Panc1 (cell line): ENCODE data around the gene HOXA11. TPM values are rescaled to one million over a fixed set of nuclear protein-coding genes. Genes with fewer than 3 reads are reported as not detected.

Experiments used
- ATAC-seq: fragments of 200-7000 bp; cut with Tn5 transposase; 2 replicates; pipeline ENCODE4 v1.9.1; 2020; ENCODE audit warnings: mild to moderate bottlenecking, moderate library complexity
- BruUV-seq: library from RNA; stranded (reverse); fragments of 400-500 nt; replicated peaks from 2 replicates; lab custom pipeline; 2021; lab: Mats Ljungman, UMichigan
- CTCF ChIA-PET: fragments of 300-600 bp; sonication (Branson Sonifier 250); formaldehyde crosslinking; loops from one replicate; lab custom pipeline; 2022; ENCODE audit warnings: antibody characterized with exemption; lab: Charles Lee
- POLR2A ChIA-PET: fragments of 300-600 bp; sonication (Branson Sonifier 250); formaldehyde crosslinking; loops from one replicate; lab custom pipeline; 2022; ENCODE audit warnings: antibody characterized with exemption; lab: Charles Lee
- DNase-seq: peaks from one replicate; pipeline ENCODE4 v3.0.0-alpha.2; 2010; ENCODE audit warnings: low read depth, low spot score
- H3K27ac ChIP-seq: 2 replicates; pipeline ENCODE4 v1.5.1; 2011; ENCODE audit warnings: mild to moderate bottlenecking, low read length, inconsistent platforms
- H3K27me3 ChIP-seq: fragments of 200-500 bp; sonication (Bioruptor generic); 2 replicates; pipeline ENCODE4 v1.6.0; 2014; ENCODE audit warnings: low read length, inconsistent platforms; ENCODE audit not compliant: control insufficient read depth, insufficient read depth
- H3K36me3 ChIP-seq: fragments of 200-500 bp; sonication (Bioruptor generic); 2 replicates; pipeline ENCODE4 v1.5.1; 2014; ENCODE audit warnings: inconsistent platforms, mild to moderate bottlenecking, low read length, moderate library complexity; ENCODE audit not compliant: control insufficient read depth, insufficient read depth
- H3K4me1 ChIP-seq: 2 replicates; pipeline ENCODE4 v1.5.1; 2011; ENCODE audit warnings: inconsistent platforms, mild to moderate bottlenecking, low read length, moderate library complexity; ENCODE audit not compliant: control insufficient read depth, insufficient read depth
- H3K4me3 ChIP-seq, 2 experiments: 2 replicates each; pipeline ENCODE4 v1.5.1; 2011 to 2012; ENCODE audit warnings: low read depth in 2 of 2, low read length in 2 of 2, mild to moderate bottlenecking in 2 of 2, inconsistent platforms in 1 of 2, moderate library complexity in 1 of 2
- H3K9me3 ChIP-seq: fragments of 200-500 bp; sonication (Bioruptor generic); 2 replicates; pipeline ENCODE4 v1.5.1; 2014; ENCODE audit warnings: low read depth, mild to moderate bottlenecking, inconsistent platforms, low read length, moderate library complexity; ENCODE audit not compliant: control insufficient read depth, insufficient read depth
- CTCF ChIP-seq: fragments of 450-650 bp; IDR thresholded peaks from 2 replicates; pipeline ENCODE4 v1.5.1; 2017; ENCODE audit warnings: mild to moderate bottlenecking
- POLR2AphosphoS5 ChIP-seq: IDR thresholded peaks from 2 replicates; pipeline ENCODE4 v1.6.1; 2012; ENCODE audit warnings: mild to moderate bottlenecking, low read depth, low read length, moderate library complexity
- REST ChIP-seq, 2 experiments: IDR thresholded peaks; 2 replicates each; pipeline ENCODE4 v1.6.1; 2011 to 2012; ENCODE audit warnings: low read depth in 2 of 2, control low read depth in 1 of 2, low read length in 1 of 2, mild to moderate bottlenecking in 1 of 2, moderate library complexity in 1 of 2; ENCODE audit not compliant: insufficient read depth in 1 of 2
- SIN3A ChIP-seq: IDR thresholded peaks from 2 replicates; pipeline ENCODE4 v1.6.1; 2012; ENCODE audit warnings: low read depth, mild to moderate bottlenecking, low read length, moderate library complexity, borderline replicate concordance; ENCODE audit not compliant: insufficient read depth
- TCF7L2 ChIP-seq: IDR thresholded peaks from 2 replicates; pipeline ENCODE4 v1.6.1; 2011; ENCODE audit warnings: mild to moderate bottlenecking, low read depth, low read length, inconsistent platforms
- in situ Hi-C: cut with HindIII; loops from 2 replicates; pipeline ENCODE4 v1.10.0; 2016; ENCODE audit warnings: low sequenced_read_pairs, low pct_unique_long_range_greater_than_20kb
- intact Hi-C: fragments of 100-400 bp; cut with micrococcal nuclease; formaldehyde crosslinking; loops from one replicate; pipeline ENCODE4 v1.10.0; 2022; ENCODE audit not compliant: unreplicated experiment
- total RNA-seq: library from RNA; stranded (reverse); gene quantifications from one replicate; pipeline ENCODE4 v1.2.1, GENCODE V29; 2021; ENCODE audit not compliant: unreplicated experiment

HOXA11 gene
- total RNA-seq, 1 experiment from 2014 or later: 0.57 TPM

- in situ Hi-C loops (no loop called here), intact Hi-C loops (no loop called here)
- H3K36me3 ChIP-seq: no peaks in the 10 kb centered on the region; the same call in 1 of the 2 replicates
- POLR2A ChIA-PET: no interaction called here
- no TSS peak for BruUV-seq
- no peak overlapping the region for H3K4me3 ChIP-seq
- TF ChIP-seq POLR2AphosphoS5 (no peak), REST (IDR thresholded peaks at IDR 0.05; ENCODE audit: insufficient read depth in 1 of 2, low read depth in 2 of 2, low read length in 1 of 2) (no peak), CTCF (no peak), TCF7L2 (no peak), SIN3A (no peak)
- ATAC-seq (no peak), DNase-seq (no peak)
- H3K27me3 ChIP-seq: no peaks in the 10 kb centered on the region
- no peaks in the 10 kb centered on the region for H3K9me3 ChIP-seq
- H3K27ac ChIP-seq: no peak overlapping the region
- CTCF ChIA-PET: no interaction called here
- 0 out of 2 replicates have a peak, but pooled peaks cover 3% of the 10 kb centered on the region for H3K4me1 ChIP-seq
Measured at GRCh38 chr7:27155816-27156507, 29.1 kb downstream of the HOXA11 start.

- Histone ChIP-seq H3K4me1 (0 out of 2 replicates have a peak, but pooled peaks cover 3% of the 10 kb centered on the region), H3K27me3 (no peaks in the 10 kb centered on the region), H3K4me3 (peak overlapping the region; percentile 14 to 40; a peak in 3 of 4 replicates), H3K9me3 (no peaks in the 10 kb centered on the region), H3K27ac (peak overlapping the region; percentile 45; the same call in 1 of the 2 replicates), H3K36me3 (no peaks in the 10 kb centered on the region; the same call in 1 of the 2 replicates)
- intact Hi-C loops (no loop called here), in situ Hi-C loops (no loop called here)
- BruUV-seq: no TSS peak
- TF ChIP-seq CTCF: no peak
- no peak for TF ChIP-seq POLR2AphosphoS5
- TF ChIP-seq SIN3A: no peak
- TF ChIP-seq REST (IDR thresholded peaks at IDR 0.05; ENCODE audit: insufficient read depth in 1 of 2, low read depth in 2 of 2, low read length in 1 of 2): no peak
- no peak for TF ChIP-seq TCF7L2
- ChIA-PET CTCF (interaction anchor here (0.6 kb wide), 1 partner anchor 12 kb away, joined by 3 read pairs; the partner anchor contains the start of gene HOXA5), POLR2A (no interaction called here)
- ATAC-seq (no peak; the same call in 1 of the 2 replicates), DNase-seq (no peak)
Measured at GRCh38 chr7:27154901-27155815, 29.9 kb downstream of the HOXA11 start.
